AG09309 (cell line): ENCODE measurements around the gene CNOT6L.
"Not testable (repeated sequence)": the region's sequence is repeated elsewhere in the genome, so short reads cannot be mapped to it uniquely, and the experiment has no call there.

ENCODE experiments used
- DNase-seq: peaks from one replicate; pipeline ENCODE4 v3.0.0-alpha.2; 2010; ENCODE audit warnings: low read depth
- H3K4me3 ChIP-seq: 2 replicates; pipeline ENCODE4 v1.5.1; 2011; ENCODE audit warnings: mild to moderate bottlenecking, low read depth, low read length, moderate library complexity; ENCODE audit not compliant: control insufficient read depth
- TF ChIP-seq, protein P1 (sequence below): IDR thresholded peaks from 2 replicates; pipeline ENCODE4 v1.5.1; 2011; ENCODE audit warnings: mild to moderate bottlenecking, low read depth, low read length, inconsistent platforms; ENCODE audit not compliant: insufficient read depth, control insufficient read depth; ENCODE audit errors: missing control alignments

The CNOT6L gene

DNA sequence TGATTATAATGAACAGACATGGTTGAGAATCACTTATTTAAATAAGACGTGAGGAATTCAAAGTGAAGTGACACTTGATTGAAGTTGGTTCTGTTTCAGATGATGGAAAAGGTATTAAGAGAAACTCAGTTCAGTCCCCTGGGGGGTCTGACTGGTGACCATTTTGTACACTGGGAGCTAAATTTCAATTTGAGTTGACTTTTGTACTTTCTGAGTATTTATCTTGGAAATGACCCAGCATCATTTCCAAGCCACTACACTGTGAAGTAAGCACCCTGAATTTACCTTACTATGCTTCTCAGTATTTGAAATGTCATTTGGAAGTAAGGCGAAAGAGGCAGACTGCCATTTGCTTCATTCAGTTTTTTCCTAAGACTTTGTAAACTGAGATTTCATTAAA, 73.4 kb downstream of the CNOT6L start:
- TF ChIP-seq, protein P1, sequence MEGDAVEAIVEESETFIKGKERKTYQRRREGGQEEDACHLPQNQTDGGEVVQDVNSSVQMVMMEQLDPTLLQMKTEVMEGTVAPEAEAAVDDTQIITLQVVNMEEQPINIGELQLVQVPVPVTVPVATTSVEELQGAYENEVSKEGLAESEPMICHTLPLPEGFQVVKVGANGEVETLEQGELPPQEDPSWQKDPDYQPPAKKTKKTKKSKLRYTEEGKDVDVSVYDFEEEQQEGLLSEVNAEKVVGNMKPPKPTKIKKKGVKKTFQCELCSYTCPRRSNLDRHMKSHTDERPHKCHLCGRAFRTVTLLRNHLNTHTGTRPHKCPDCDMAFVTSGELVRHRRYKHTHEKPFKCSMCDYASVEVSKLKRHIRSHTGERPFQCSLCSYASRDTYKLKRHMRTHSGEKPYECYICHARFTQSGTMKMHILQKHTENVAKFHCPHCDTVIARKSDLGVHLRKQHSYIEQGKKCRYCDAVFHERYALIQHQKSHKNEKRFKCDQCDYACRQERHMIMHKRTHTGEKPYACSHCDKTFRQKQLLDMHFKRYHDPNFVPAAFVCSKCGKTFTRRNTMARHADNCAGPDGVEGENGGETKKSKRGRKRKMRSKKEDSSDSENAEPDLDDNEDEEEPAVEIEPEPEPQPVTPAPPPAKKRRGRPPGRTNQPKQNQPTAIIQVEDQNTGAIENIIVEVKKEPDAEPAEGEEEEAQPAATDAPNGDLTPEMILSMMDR: no peak

DNA sequence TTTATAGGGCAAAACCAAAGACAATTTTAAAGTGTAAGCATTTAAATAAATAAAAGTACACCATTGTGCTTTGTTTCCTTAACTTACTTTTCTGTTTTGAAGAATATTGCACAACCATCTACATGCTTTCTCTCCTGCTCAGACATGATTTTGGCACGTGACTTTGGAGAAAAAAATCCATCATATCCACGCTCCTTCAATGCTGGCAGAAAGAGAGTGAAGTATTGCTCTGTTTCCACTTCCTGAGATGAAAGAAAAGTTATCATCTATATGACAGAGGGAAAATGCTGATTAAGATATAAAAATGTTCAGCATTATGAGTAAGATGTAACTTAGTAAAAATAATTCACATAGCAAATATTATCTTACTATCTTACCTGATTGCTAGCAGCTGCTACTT, 77.1 kb downstream of the CNOT6L start:
- H3K4me3 ChIP-seq: no peak overlapping the region
- TF ChIP-seq, protein P1: no peak
- DNase-seq: no peak

More for the DNA sequence above, 73.4 kb downstream of the CNOT6L start:
- DNase-seq: no peak
- H3K4me3 ChIP-seq: no peak overlapping the region

DNA sequence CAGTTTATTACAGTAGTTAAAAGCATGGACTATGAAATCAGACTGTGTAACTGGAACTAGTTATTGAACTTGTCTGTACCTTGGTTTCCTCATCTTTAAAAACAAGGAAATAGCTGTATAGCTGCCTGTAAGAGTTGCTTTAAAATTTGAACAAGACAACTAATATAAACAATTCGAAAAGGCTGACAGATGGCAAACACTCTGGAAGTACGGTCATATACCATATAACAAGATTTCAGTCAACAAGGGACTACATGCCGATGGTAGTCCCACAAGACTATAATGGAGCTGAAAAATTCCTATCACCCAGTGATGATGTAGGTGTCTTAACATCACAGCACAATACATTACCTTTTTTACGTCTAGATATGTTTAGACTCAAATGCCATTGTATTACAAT, 78.7 kb downstream of the CNOT6L start:
- no peak overlapping the region for H3K4me3 ChIP-seq
- TF ChIP-seq, protein P1: no peak
- DNase-seq: no peak

DNA sequence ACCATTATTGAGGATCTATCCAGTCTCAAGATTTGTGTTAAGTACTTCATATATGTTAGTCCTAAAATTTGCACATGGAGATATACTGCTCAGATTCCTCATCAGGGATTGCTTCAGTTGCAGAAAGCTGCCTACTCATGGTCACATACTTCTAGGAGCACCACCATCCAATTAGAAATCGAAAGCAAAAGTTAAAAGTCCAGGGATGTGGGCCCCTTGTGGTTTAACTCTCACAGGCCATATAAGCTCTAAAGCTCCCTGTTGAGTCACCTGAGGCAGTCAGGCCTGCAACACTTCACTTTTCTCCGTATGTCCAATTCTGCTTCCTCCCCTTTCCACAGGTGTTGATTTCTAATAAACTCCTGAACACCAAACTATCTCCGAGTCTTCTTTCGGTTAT, 84.2 kb downstream of the CNOT6L start:
- peak; percentile 46 for DNase-seq
- TF ChIP-seq, protein P1: no peak
- no peak overlapping the region for H3K4me3 ChIP-seq

DNA sequence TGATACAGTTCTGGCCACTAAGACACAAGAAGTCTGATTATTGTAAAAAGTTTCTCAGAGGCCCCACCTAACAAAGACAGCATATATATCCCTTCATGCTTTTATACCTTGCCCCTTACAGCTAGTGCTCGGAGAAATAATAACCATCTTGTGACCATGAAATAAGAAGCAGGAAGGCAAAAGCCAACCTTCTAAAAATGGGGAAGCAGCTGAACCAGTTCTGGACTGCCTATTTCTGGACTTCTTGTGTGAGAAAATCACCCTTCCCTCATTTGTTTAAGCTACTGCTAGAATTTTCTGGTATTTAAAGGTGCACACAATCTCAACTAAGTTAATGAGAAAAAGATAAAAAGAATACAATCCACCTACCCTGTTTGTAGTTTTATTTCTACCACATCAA, 87.5 kb downstream of the CNOT6L start:
- TF ChIP-seq, protein P1: no peak
- no peak for DNase-seq
- no peak overlapping the region for H3K4me3 ChIP-seq

DNA sequence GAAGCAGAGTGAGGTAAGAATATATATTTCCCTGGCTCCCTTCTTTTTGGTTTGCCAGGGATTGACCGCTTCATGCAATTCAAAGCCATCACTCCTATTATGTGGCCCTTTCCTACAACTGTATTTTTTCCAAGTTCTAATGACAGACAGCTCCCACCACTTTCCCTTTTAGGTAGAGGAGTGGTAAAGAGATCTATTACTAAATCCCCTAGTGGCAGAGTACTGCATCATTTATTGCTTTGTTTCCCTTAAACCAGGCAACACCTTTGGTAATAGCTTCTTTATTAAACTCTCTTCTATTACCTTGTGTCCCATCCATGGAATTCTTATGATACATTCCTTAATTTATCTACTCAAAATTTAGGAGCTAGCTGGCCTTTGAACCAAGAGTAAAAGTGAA, 90.7 kb downstream of the CNOT6L start:
- TF ChIP-seq, protein P1: no peak
- no peak overlapping the region for H3K4me3 ChIP-seq
- DNase-seq: no peak

DNA sequence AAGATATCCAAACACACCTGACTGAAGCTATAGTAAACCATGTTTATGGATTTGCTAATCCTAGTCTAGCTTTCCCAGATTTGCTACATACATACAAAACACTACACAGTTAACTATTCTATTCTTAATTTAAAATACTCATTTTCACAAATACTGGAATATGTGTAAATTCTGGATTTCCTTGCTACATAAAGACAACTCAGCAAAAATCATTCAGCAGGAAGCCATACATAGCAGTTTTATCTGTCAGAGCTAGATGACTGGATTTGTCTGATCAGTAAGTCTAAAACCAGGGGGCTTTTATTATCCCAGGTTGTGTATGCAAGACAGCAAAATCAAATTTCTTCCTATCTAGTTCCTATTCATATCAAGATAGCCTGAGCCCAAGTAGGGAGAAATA, 98.1 kb downstream of the CNOT6L start:
- TF ChIP-seq, protein P1: no peak
- DNase-seq: no peak
- H3K4me3 ChIP-seq: no peak overlapping the region

DNA sequence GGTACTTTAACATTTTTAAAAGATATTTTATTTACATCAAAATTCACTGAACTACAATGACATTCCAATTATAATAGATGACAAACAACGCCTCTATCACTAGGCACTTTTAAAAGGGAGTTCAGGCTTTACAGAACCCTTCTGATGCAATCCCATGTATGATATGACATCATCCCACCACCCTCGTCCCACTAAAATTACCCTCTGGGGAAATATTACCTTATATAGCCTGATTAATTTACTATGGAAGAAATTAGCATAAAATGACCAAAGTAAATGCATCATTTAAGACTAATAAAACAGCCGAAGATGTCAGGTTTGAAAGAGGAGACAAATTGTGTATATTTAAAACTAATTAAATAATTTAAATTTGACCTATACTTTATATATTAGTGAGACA, 100.7 kb downstream of the CNOT6L start:
- not testable (repeated sequence) for DNase-seq, H3K4me3 ChIP-seq
